Activated CD4-positive, CD25-positive, alpha-beta regulatory T cell (primary cell): ENCODE results near the gene BLMH.
"Not testable (repeated sequence)": the region's sequence is repeated elsewhere in the genome, so short reads cannot be mapped to it uniquely, and the experiment has no call there.

Source experiments
- DNase-seq, 4 experiments: peaks; one replicate each; lab custom pipeline; 2025; lab: John Stamatoyannopoulos, UW

BLMH gene

DNA sequence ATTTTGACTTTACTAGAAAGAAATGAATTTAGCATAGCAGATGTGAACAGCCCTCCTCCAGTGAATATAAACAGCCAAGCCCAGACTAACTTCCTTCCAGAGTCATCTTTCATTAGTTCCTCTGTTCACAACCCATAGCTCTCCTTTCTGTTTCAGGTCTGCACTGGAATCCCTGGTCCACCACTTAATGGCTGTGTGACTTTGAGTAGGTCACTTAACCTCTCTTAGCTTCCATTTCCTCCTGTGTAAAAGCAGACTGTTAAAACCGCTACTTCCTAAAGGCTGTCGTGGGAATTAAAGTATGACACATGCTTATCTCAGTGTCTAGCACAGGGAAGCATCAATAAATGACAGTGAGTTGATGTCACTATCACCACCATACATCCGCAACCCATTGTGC, 63.7 kb downstream of the BLMH start:
- DNase-seq: no peak

- DNase-seq: no peak
These were observed 64.9 kb downstream of the BLMH start for GRCh38 chr17:30226878-30227277.

DNA sequence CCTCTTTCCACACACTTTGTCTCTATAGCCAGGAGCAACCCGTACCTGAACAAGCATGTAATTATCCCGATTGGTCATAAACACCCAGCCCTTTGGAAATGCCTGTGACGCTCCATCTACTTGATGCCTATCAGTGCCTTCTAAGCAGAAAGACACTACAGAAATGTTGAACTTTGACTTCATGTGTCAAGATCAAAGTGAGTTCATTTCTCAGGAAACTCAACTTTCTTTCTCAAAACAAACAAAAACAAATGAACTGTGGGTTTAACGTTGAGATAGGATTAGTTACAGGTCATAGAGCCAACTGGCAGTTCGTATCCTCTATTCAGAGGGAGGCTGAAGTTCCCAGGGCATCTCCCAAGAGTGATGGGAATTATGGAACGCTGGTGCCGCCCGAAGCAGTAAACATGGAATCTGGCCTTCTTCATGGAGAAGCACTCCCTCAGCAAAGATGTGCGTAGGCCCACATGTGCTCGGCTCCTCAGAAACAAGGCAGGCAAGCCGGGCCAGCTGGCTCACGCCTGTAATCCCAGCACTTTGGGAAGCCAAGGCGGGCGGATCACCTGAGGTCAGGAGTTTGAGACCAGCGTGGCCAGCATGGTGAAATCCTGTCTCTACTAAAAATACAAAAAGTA, 65.7 kb downstream of the BLMH start:
- no peak for DNase-seq

DNA sequence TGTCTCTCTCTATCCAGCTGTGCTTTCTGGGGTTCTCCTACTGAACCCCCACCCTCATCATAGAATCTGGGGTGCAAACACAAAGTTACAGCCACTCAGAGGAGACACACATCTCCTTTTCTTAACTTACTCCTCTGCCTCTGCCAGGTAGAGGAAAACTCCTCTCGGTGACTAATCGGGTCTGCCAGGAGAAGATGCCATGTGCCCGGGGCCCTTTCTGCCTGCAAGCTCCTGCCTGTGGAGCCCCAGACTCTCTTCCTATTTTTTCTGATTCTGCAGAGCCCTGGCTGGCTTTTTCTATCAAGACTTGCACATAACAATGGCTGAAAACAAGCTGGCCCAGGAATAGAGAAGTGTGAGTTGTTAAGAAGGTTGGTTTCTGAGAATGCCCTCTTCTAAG, 66.6 kb downstream of the BLMH start:
- no peak for DNase-seq

DNA sequence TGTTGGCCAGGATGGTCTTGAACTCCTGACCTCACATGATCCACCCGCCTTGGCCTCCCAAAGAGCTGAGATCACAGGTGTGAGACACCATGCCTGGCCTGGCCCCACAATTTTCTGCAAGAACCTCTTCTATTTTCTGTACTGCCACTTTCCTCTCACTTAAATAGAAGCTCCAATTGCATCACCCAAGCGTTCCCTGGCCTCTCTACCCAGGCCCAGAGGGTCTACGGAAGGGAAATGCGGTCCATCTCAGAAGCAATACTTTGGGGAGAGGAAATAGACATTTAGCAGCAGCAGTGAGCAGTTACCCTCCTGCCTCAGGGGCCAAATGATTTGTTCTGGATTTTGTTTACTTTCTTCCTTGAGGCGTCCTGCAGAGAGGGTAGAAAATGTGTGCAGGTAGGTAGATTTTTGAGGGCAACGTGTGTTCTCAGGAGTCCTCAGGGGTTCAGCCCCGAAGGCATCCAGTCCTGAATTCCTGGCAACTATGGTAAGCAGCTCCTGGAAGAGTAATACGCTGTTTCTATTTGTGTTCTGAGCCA, 67.3 kb downstream of the BLMH start:
- DNase-seq: no peak

- DNase-seq: no peak
These were observed 69.0 kb downstream of the BLMH start for GRCh38 chr17:30222721-30223175.

- no peak for DNase-seq
These were observed 69.5 kb downstream of the BLMH start for GRCh38 chr17:30222251-30222650.

DNA sequence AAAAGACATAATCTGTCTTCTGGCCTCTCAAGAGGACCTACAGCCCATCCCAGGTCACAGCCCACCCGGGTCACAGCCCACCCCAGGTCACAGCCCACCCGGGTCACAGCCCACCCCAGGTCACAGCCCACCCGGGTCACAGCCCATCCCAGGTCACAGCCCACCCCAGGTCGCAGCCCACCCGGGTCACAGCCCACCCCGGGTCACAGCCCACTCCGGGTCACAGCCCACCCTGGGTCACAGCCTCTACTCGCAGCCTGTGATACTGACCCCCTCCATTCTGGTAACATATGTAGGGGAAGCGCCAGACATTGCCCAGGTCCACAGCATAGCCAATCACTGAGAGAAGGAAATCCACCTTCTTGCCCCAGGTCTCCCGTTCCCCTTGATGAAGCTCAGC, 70.4 kb downstream of the BLMH start:
- DNase-seq: no peak

- DNase-seq: no peak
These were observed 71.3 kb downstream of the BLMH start for GRCh38 chr17:30220414-30220813.

DNA sequence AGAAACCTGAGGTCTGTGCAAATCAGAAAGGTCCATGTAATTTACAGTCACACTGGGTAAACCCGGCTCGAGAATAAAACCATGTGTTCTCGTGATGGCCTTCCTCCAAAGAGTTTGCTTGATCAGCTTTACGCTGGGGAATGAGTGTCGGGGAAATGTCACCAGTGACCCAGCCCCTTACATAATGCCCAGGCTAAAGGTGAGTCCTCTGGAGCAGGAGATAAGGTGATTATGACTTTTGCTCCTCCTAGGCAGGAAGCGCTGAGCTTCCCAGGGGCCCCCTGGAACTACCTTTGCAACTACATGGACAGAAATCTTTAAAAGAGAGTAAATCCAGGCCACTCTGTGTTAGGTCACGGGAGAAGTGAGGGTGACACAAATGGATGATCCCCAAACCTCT, 71.9 kb downstream of the BLMH start:
- DNase-seq: no peak

- DNase-seq: no peak
These were observed 72.4 kb downstream of the BLMH start for GRCh38 chr17:30219315-30219714.

DNA sequence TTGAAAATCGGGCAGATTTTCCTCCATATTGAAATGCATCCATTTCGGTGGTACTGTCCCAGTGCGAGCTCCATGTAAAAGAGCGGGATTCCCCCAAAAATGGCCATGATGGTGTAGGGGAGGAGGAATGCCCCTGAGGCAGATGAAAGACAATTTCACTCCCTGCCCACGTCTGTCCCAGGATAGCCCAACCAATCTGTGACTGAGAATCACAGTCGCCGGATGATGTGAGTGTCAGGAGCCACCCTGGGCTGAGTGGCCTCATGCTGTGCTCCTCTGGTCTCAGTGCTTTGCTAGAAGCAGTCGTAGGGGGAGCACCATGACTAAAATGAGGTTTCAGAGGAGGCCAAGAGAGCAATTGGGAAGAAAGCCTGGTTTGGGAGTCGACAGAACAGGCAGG, 72.9 kb downstream of the BLMH start:
- no peak for DNase-seq

GRCh38 chr17:30217746-30218245, 73.9 kb downstream of the BLMH start:
- DNase-seq: no peak

DNA sequence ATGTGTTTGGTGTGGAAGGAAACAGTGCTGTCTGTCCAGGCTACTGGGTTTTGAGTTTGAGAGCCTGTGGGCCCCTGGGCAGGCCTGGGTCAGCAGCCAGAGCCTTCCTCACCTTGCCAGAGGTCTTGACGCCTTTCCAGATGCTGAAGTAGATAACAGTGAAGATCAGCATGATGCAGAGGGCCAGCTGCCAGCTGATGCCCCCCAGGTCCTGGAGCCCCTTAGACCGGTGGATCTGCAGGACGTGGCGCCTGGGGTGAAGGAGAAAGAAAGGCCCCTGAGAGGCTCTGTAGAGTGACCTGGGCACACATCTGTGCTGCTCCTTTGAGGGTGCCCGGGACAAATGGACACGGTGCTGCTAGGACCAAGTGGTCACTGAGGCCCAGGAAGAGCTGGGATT, 74.7 kb downstream of the BLMH start:
- no peak for DNase-seq

- DNase-seq: no peak
These were observed 79.0 kb downstream of the BLMH start for GRCh38 chr17:30212750-30213149.

GRCh38 chr17:30211371-30211770, 80.4 kb downstream of the BLMH start:
- no peak for DNase-seq

DNA sequence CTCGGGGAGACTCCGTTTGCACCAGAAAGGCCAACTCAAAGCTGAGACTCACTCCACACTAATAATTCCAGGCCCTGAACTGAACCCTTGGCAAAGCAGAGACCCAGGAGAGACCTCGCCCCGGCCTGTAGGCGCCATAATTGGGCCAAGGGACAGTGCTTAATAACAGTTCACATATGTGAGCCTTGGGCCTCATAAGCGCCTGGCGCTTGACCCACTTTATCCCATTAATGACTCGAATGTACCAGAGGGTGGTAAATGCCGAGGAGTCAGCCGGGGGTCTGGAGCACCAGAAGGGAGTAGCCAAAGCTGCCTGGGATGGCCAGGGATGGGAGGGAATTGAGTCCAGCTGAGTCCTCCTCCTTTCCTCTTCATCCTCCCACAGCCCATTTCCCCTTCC, 80.8 kb downstream of the BLMH start:
- no peak for DNase-seq

- no peak for DNase-seq
These were observed 81.4 kb downstream of the BLMH start for GRCh38 chr17:30210366-30210765.

DNA sequence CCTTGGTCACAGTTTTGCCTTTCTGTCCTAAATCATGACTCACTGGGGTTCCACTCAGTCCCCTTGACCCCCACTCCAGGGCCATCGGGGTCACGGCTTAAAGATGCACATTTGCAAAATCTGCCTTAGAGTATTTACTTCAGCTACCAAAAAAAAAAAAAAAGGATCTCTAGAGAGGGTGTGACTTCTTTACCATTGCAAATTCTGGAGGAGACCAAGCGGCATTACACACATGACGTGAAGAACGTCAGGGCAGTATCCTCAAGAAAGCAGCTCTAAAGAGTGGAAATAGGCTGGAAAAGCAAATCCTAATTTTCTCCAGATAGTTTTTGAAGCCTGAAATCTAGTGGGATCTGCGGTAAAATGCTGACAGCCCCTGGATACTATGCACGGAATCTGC, 81.8 kb downstream of the BLMH start:
- no peak for DNase-seq

DNA sequence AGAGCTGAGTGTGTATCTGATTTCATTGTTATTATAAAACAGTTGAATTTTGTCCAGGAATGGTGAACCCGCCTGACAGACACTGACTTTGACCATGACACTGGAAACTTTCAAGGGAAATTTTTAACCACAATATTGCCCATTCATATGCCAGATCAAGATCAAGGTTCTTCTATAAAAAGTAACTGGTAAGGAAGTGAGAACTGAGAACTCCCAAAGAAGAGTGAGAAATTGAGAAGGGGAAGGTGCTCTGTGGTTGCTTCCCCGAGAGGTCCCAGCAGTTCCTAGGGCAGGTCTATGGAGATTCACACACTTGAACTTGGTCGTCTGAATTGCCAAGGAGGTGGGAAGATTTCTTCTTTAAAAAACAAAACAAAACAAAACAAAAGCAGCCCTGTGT, 83.5 kb downstream of the BLMH start:
- DNase-seq: no peak

DNA sequence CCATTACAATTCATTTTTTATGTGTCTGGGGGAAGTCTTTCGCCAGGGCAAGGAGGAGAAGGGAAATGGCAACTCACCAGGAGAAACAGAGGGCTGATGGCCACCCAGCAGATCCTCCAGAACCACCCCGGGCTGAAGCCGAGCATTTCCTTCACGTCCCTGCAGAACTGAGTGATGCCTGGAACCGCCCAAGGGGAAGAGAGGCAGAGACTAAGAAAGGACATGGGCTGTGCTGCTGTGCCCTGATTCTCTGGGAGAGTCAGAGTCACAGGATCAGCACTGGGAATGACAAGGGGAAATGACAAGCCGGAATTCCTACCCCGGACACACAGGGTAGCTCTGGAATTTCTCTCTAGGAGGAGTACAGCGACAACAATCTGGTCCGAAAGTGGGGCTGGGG, 84.1 kb downstream of the BLMH start:
- no peak for DNase-seq

GRCh38 chr17:30203471-30203981, 88.2 kb downstream of the BLMH start:
- no peak for DNase-seq

DNA sequence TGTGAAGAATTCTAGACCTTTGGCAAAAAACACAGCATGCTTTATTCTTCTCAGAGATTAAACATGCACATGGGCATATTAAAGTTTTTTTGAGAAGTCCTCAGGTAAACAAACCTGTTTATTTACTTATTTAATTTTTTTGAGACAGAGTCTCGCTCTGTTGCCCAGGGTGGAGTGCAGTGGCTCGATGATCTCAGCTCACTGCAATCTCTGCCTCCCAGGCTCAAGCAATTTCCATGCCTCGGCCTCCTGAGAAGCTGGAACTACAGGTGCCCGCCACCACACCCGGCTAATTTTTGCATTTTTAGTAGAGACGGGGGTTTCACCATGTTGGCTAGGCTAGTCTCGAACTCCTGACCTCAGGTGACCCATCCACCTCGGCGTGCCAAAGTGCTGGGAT, 91.1 kb downstream of the BLMH start:
- DNase-seq: not testable (repeated sequence)

DNA sequence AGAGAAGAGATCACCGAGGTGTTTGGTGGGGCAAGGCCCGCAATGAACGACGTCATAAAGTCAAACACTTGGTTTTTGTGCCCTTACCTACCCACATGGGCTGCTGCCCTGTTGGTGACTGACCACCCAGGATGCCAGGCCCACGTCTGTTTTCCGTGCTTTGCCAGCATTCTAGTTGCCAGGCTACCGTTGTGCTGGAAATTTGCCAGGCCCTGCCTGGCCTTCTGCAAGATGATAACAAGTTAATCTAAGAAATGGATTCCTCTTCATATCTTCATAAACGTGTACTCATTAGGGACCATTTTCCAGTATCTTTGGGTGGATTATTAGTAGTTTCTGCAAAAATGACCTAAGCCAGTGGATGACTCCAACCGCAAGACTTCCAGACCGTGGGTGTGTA, 91.6 kb downstream of the BLMH start:
- DNase-seq: no peak
